ENCODE measurements around the gene PRUNE2. TPM values are rescaled to one million over a fixed set of nuclear protein-coding genes. Genes with fewer than 3 reads are reported as not detected.
A peak's percentile ranks its signal among the peaks of the same experiment; 100 is the strongest.

PRUNE2 gene
- total and polyA plus RNA-seq, 2 of the 13 experiments (the other 11 are each of a cell fraction or from before 2014, with no cell fraction given): 0.02 TPM; not detected in 1

- TF ChIP-seq ZNF564 (CRISPR knock-in tag; IDR thresholded peaks at IDR 0.05) (no peak), KLF16 (CRISPR knock-in tag; IDR thresholded peaks at IDR 0.05) (no peak), NFE2L1 (CRISPR knock-in tag; IDR thresholded peaks at IDR 0.05; ENCODE audit: borderline replicate concordance) (no peak), REST (IDR thresholded peaks at IDR 0.05; ENCODE audit: borderline replicate concordance in 1 of 2, low read depth in 1 of 2, low read length in 2 of 2) (peak; percentile 88 to 94), ZNF335 (CRISPR knock-in tag; IDR thresholded peaks at IDR 0.05) (no peak), MEIS1 (CRISPR knock-in tag; IDR thresholded peaks at IDR 0.05; ENCODE audit: borderline replicate concordance) (no peak), HDAC6 (IDR thresholded peaks at IDR 0.05; ENCODE audit: low read depth, low read length) (no peak), ZNF367 (CRISPR knock-in tag; IDR thresholded peaks at IDR 0.05; ENCODE audit: borderline replicate concordance) (no peak), ZFY (CRISPR knock-in tag; IDR thresholded peaks at IDR 0.05) (no peak), ISX (CRISPR knock-in tag; conservative IDR thresholded peaks at IDR 0.05) (no peak), GATAD1 (CRISPR knock-in tag; IDR thresholded peaks at IDR 0.05) (no peak), MLLT10 (CRISPR knock-in tag; IDR thresholded peaks at IDR 0.05) (no peak), NCOR1 (IDR thresholded peaks at IDR 0.05; ENCODE audit: borderline replicate concordance, low read length) (no peak), ZNF768 (CRISPR knock-in tag; IDR thresholded peaks at IDR 0.05) (peak; percentile 64; the same call in 1 of the 2 replicates), ZNF329 (CRISPR knock-in tag; IDR thresholded peaks at IDR 0.05; ENCODE audit: low read depth) (0 out of 2 replicates have a peak, but pooled peaks have one; percentile 33), SRSF1 (optimal IDR thresholded peaks at IDR 0.05; ENCODE audit: low read depth, low read length) (no peak)
- TF ChIP-seq, protein P1, sequence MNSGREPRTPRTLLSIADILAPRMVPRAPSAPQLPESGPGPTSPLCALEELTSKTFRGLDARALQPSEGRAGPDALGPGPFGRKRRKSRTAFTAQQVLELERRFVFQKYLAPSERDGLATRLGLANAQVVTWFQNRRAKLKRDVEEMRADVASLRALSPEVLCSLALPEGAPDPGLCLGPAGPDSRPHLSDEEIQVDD (CRISPR knock-in tag; IDR thresholded peaks at IDR 0.05; ENCODE audit: borderline replicate concordance): 0 out of 2 replicates have a peak, but pooled peaks have one; percentile 33
- TF ChIP-seq, protein P2, sequence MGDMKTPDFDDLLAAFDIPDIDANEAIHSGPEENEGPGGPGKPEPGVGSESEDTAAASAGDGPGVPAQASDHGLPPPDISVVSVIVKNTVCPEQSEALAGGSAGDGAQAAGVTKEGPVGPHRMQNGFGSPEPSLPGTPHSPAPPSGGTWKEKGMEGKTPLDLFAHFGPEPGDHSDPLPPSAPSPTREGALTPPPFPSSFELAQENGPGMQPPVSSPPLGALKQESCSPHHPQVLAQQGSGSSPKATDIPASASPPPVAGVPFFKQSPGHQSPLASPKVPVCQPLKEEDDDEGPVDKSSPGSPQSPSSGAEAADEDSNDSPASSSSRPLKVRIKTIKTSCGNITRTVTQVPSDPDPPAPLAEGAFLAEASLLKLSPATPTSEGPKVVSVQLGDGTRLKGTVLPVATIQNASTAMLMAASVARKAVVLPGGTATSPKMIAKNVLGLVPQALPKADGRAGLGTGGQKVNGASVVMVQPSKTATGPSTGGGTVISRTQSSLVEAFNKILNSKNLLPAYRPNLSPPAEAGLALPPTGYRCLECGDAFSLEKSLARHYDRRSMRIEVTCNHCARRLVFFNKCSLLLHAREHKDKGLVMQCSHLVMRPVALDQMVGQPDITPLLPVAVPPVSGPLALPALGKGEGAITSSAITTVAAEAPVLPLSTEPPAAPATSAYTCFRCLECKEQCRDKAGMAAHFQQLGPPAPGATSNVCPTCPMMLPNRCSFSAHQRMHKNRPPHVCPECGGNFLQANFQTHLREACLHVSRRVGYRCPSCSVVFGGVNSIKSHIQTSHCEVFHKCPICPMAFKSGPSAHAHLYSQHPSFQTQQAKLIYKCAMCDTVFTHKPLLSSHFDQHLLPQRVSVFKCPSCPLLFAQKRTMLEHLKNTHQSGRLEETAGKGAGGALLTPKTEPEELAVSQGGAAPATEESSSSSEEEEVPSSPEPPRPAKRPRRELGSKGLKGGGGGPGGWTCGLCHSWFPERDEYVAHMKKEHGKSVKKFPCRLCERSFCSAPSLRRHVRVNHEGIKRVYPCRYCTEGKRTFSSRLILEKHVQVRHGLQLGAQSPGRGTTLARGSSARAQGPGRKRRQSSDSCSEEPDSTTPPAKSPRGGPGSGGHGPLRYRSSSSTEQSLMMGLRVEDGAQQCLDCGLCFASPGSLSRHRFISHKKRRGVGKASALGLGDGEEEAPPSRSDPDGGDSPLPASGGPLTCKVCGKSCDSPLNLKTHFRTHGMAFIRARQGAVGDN (CRISPR knock-in tag; IDR thresholded peaks at IDR 0.05): peak; percentile 32; the same call in 1 of the 2 replicates
- TF ChIP-seq, protein P3, sequence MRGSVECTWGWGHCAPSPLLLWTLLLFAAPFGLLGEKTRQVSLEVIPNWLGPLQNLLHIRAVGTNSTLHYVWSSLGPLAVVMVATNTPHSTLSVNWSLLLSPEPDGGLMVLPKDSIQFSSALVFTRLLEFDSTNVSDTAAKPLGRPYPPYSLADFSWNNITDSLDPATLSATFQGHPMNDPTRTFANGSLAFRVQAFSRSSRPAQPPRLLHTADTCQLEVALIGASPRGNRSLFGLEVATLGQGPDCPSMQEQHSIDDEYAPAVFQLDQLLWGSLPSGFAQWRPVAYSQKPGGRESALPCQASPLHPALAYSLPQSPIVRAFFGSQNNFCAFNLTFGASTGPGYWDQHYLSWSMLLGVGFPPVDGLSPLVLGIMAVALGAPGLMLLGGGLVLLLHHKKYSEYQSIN (CRISPR knock-in tag; IDR thresholded peaks at IDR 0.05; ENCODE audit: borderline replicate concordance): no peak
Measured at GRCh38 chr9:76905791-76906646, at the start of gene PRUNE2 (continued).

Data from HepG2 (cell line).